ENCODE results near the gene BARX2.

Gene BARX2

GRCh38 chr11:129425214-129425613, 49.6 kb downstream of the BARX2 start:
- no peaks in the 10 kb centered on the region for H3K27me3 ChIP-seq (ENCODE audit: insufficient read depth, poor library complexity, severe bottlenecking)
- TF ChIP-seq CTCF (IDR thresholded peaks at IDR 0.05; ENCODE audit: poor library complexity, severe bottlenecking), result no peak
- DNase-seq (ENCODE audit: low spot score), result no peak
- H3K36me3 ChIP-seq (ENCODE audit: low read depth), result no peaks in the 10 kb centered on the region
- no peak for ATAC-seq (ENCODE audit: low read depth)
- no peaks in the 10 kb centered on the region for H3K9me3 ChIP-seq (ENCODE audit: severe bottlenecking)
- no peak overlapping the region for H3K4me3 ChIP-seq (ENCODE audit: severe bottlenecking)
- H3K4me1 ChIP-seq (ENCODE audit: insufficient read depth, poor library complexity, severe bottlenecking), result no peaks in the 10 kb centered on the region
- no peak overlapping the region for H3K27ac ChIP-seq (ENCODE audit: poor library complexity, severe bottlenecking)

GRCh38 chr11:129426038-129426437, 50.4 kb downstream of the BARX2 start:
- Histone ChIP-seq H3K9me3 (ENCODE audit: severe bottlenecking) (no peaks in the 10 kb centered on the region), H3K36me3 (ENCODE audit: low read depth) (no peaks in the 10 kb centered on the region), H3K27ac (ENCODE audit: poor library complexity, severe bottlenecking) (no peak overlapping the region), H3K4me3 (ENCODE audit: severe bottlenecking) (no peak overlapping the region), H3K27me3 (ENCODE audit: insufficient read depth, poor library complexity, severe bottlenecking) (no peaks in the 10 kb centered on the region), H3K4me1 (ENCODE audit: insufficient read depth, poor library complexity, severe bottlenecking) (no peaks in the 10 kb centered on the region)
- ATAC-seq (ENCODE audit: low read depth) (no peak), DNase-seq (ENCODE audit: low spot score) (no peak)
- no peak for TF ChIP-seq CTCF (IDR thresholded peaks at IDR 0.05; ENCODE audit: poor library complexity, severe bottlenecking)

- Histone ChIP-seq H3K27ac (ENCODE audit: poor library complexity, severe bottlenecking) (no peak overlapping the region), H3K9me3 (ENCODE audit: severe bottlenecking) (no peaks in the 10 kb centered on the region), H3K27me3 (ENCODE audit: insufficient read depth, poor library complexity, severe bottlenecking) (no peaks in the 10 kb centered on the region), H3K4me3 (ENCODE audit: severe bottlenecking) (no peak overlapping the region), H3K36me3 (ENCODE audit: low read depth) (no peaks in the 10 kb centered on the region), H3K4me1 (ENCODE audit: insufficient read depth, poor library complexity, severe bottlenecking) (no peaks in the 10 kb centered on the region)
- no peak for DNase-seq (ENCODE audit: low spot score)
- ATAC-seq (ENCODE audit: low read depth), result no peak
- TF ChIP-seq CTCF (IDR thresholded peaks at IDR 0.05; ENCODE audit: poor library complexity, severe bottlenecking), result no peak
Observed at GRCh38 chr11:129426776-129427175, 51.1 kb downstream of the BARX2 start.

GRCh38 chr11:129427376-129427775, 51.7 kb downstream of the BARX2 start:
- ATAC-seq (ENCODE audit: low read depth) (no peak), DNase-seq (ENCODE audit: low spot score) (no peak)
- TF ChIP-seq CTCF (IDR thresholded peaks at IDR 0.05; ENCODE audit: poor library complexity, severe bottlenecking), result no peak
- Histone ChIP-seq H3K4me1 (ENCODE audit: insufficient read depth, poor library complexity, severe bottlenecking) (no peaks in the 10 kb centered on the region), H3K27me3 (ENCODE audit: insufficient read depth, poor library complexity, severe bottlenecking) (no peaks in the 10 kb centered on the region), H3K4me3 (ENCODE audit: severe bottlenecking) (no peak overlapping the region), H3K9me3 (ENCODE audit: severe bottlenecking) (no peaks in the 10 kb centered on the region), H3K27ac (ENCODE audit: poor library complexity, severe bottlenecking) (no peak overlapping the region), H3K36me3 (ENCODE audit: low read depth) (no peaks in the 10 kb centered on the region)

- H3K36me3 ChIP-seq (ENCODE audit: low read depth), result no peaks in the 10 kb centered on the region
- no peaks in the 10 kb centered on the region for H3K27me3 ChIP-seq (ENCODE audit: insufficient read depth, poor library complexity, severe bottlenecking)
- no peaks in the 10 kb centered on the region for H3K9me3 ChIP-seq (ENCODE audit: severe bottlenecking)
- H3K4me3 ChIP-seq (ENCODE audit: severe bottlenecking), result no peak overlapping the region
- DNase-seq (ENCODE audit: low spot score) (no peak), ATAC-seq (ENCODE audit: low read depth) (no peak)
- TF ChIP-seq CTCF (IDR thresholded peaks at IDR 0.05; ENCODE audit: poor library complexity, severe bottlenecking), result no peak
- no peaks in the 10 kb centered on the region for H3K4me1 ChIP-seq (ENCODE audit: insufficient read depth, poor library complexity, severe bottlenecking)
- H3K27ac ChIP-seq (ENCODE audit: poor library complexity, severe bottlenecking), result no peak overlapping the region
Observed at GRCh38 chr11:129427816-129428406, 52.3 kb downstream of the BARX2 start.
